ENCODE results near the gene CCDC120.

DNA sequence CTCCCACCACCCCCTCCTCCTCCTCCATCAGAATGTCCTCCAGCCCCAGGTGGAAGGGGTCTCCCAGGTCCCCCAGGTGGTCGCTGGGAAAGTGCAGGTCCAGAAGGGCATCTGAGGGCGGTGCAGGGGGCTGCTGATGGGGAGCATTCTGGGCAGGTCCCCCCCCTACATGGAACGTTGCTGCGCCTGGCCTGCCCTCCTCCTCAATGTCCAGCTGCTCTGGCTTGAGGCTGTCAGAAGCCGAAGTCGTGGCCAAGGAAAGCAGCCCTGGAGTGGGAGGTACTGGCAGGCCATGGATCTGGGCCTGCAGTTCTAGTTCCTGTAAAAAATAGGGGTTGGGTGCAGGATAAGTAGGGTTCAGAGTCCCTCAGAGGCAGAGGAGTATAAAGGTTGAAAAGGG lies 28.5 kb upstream of the CCDC120 start:
- TF ChIP-seq EZH2 (IDR thresholded peaks at IDR 0.05; ENCODE audit: insufficient read depth, poor library complexity, severe bottlenecking) (no peak), EZH2phosphoT487 (IDR thresholded peaks at IDR 0.05; ENCODE audit: insufficient read depth, low read depth) (no peak)

Measured in GM23248 (cell line).